Measurements from ENCODE around the gene PRIM2.
"Not testable (repeated sequence)": the region's sequence is repeated elsewhere in the genome, so short reads cannot be mapped to it uniquely, and the experiment has no call there.

Gene PRIM2

GRCh38 chr6:57516776-57517175 is 199.3 kb downstream of the PRIM2 start:
- H3K9me3 ChIP-seq (ENCODE audit: control insufficient read depth, low read length); H3K36me3 ChIP-seq (ENCODE audit: control insufficient read depth, insufficient read depth, low read length, severe bottlenecking); H3K9ac ChIP-seq (ENCODE audit: low read length); DNase-seq (ENCODE audit: low read depth); H3K27me3 ChIP-seq (replicated peaks; ENCODE audit: control insufficient read depth, insufficient read depth, low read length); H3K4me1 ChIP-seq (ENCODE audit: control insufficient read depth, insufficient read depth, low read length); H3K4me3 ChIP-seq (ENCODE audit: low read length): not testable (repeated sequence)

GRCh38 chr6:57519198-57519597 is 201.8 kb downstream of the PRIM2 start:
- DNase-seq (ENCODE audit: low read depth); H3K9ac ChIP-seq (ENCODE audit: low read length); H3K4me1 ChIP-seq (ENCODE audit: control insufficient read depth, insufficient read depth, low read length); H3K4me3 ChIP-seq (ENCODE audit: low read length); H3K27me3 ChIP-seq (replicated peaks; ENCODE audit: control insufficient read depth, insufficient read depth, low read length); H3K36me3 ChIP-seq (ENCODE audit: control insufficient read depth, insufficient read depth, low read length, severe bottlenecking); H3K9me3 ChIP-seq (ENCODE audit: control insufficient read depth, low read length): not testable (repeated sequence)

- H3K9me3 ChIP-seq (ENCODE audit: control insufficient read depth, low read length); DNase-seq (ENCODE audit: low read depth); H3K27me3 ChIP-seq (replicated peaks; ENCODE audit: control insufficient read depth, insufficient read depth, low read length); H3K9ac ChIP-seq (ENCODE audit: low read length); H3K4me1 ChIP-seq (ENCODE audit: control insufficient read depth, insufficient read depth, low read length); H3K36me3 ChIP-seq (ENCODE audit: control insufficient read depth, insufficient read depth, low read length, severe bottlenecking); H3K4me3 ChIP-seq (ENCODE audit: low read length): not testable (repeated sequence)
Measured at GRCh38 chr6:57521085-57521484, 203.7 kb downstream of the PRIM2 start.

- H3K36me3 ChIP-seq (ENCODE audit: control insufficient read depth, insufficient read depth, low read length, severe bottlenecking); H3K9me3 ChIP-seq (ENCODE audit: control insufficient read depth, low read length); H3K4me3 ChIP-seq (ENCODE audit: low read length); H3K4me1 ChIP-seq (ENCODE audit: control insufficient read depth, insufficient read depth, low read length); DNase-seq (ENCODE audit: low read depth); H3K27me3 ChIP-seq (replicated peaks; ENCODE audit: control insufficient read depth, insufficient read depth, low read length); H3K9ac ChIP-seq (ENCODE audit: low read length): not testable (repeated sequence)
Measured at GRCh38 chr6:57523221-57523620, 205.8 kb downstream of the PRIM2 start.

GRCh38 chr6:57529755-57530154 is 212.3 kb downstream of the PRIM2 start:
- not testable (repeated sequence) for H3K9me3 ChIP-seq (ENCODE audit: control insufficient read depth, low read length); H3K9ac ChIP-seq (ENCODE audit: low read length); DNase-seq (ENCODE audit: low read depth); H3K36me3 ChIP-seq (ENCODE audit: control insufficient read depth, insufficient read depth, low read length, severe bottlenecking); H3K27me3 ChIP-seq (replicated peaks; ENCODE audit: control insufficient read depth, insufficient read depth, low read length); H3K4me1 ChIP-seq (ENCODE audit: control insufficient read depth, insufficient read depth, low read length); H3K4me3 ChIP-seq (ENCODE audit: low read length)

GRCh38 chr6:57532660-57533059 is 215.2 kb downstream of the PRIM2 start:
- not testable (repeated sequence) for H3K4me1 ChIP-seq (ENCODE audit: control insufficient read depth, insufficient read depth, low read length); H3K4me3 ChIP-seq (ENCODE audit: low read length); H3K9me3 ChIP-seq (ENCODE audit: control insufficient read depth, low read length); H3K9ac ChIP-seq (ENCODE audit: low read length); DNase-seq (ENCODE audit: low read depth); H3K36me3 ChIP-seq (ENCODE audit: control insufficient read depth, insufficient read depth, low read length, severe bottlenecking); H3K27me3 ChIP-seq (replicated peaks; ENCODE audit: control insufficient read depth, insufficient read depth, low read length)

- not testable (repeated sequence) for H3K4me1 ChIP-seq (ENCODE audit: control insufficient read depth, insufficient read depth, low read length); H3K27me3 ChIP-seq (replicated peaks; ENCODE audit: control insufficient read depth, insufficient read depth, low read length); H3K36me3 ChIP-seq (ENCODE audit: control insufficient read depth, insufficient read depth, low read length, severe bottlenecking); DNase-seq (ENCODE audit: low read depth); H3K4me3 ChIP-seq (ENCODE audit: low read length); H3K9ac ChIP-seq (ENCODE audit: low read length); H3K9me3 ChIP-seq (ENCODE audit: control insufficient read depth, low read length)
Measured at GRCh38 chr6:57535121-57535520, 217.7 kb downstream of the PRIM2 start.

- not testable (repeated sequence) for H3K4me3 ChIP-seq (ENCODE audit: low read length); H3K27me3 ChIP-seq (replicated peaks; ENCODE audit: control insufficient read depth, insufficient read depth, low read length); H3K9ac ChIP-seq (ENCODE audit: low read length); H3K36me3 ChIP-seq (ENCODE audit: control insufficient read depth, insufficient read depth, low read length, severe bottlenecking); H3K4me1 ChIP-seq (ENCODE audit: control insufficient read depth, insufficient read depth, low read length); H3K9me3 ChIP-seq (ENCODE audit: control insufficient read depth, low read length)
- peak; percentile 75 for DNase-seq (ENCODE audit: low read depth)
Measured at GRCh38 chr6:57535994-57536393, 218.6 kb downstream of the PRIM2 start.

- not testable (repeated sequence) for H3K27me3 ChIP-seq (replicated peaks; ENCODE audit: control insufficient read depth, insufficient read depth, low read length); H3K4me1 ChIP-seq (ENCODE audit: control insufficient read depth, insufficient read depth, low read length); H3K36me3 ChIP-seq (ENCODE audit: control insufficient read depth, insufficient read depth, low read length, severe bottlenecking); H3K9ac ChIP-seq (ENCODE audit: low read length); H3K9me3 ChIP-seq (ENCODE audit: control insufficient read depth, low read length); DNase-seq (ENCODE audit: low read depth); H3K4me3 ChIP-seq (ENCODE audit: low read length)
Measured at GRCh38 chr6:57537916-57538315, 220.5 kb downstream of the PRIM2 start.

- not testable (repeated sequence) for DNase-seq (ENCODE audit: low read depth); H3K4me3 ChIP-seq (ENCODE audit: low read length); H3K27me3 ChIP-seq (replicated peaks; ENCODE audit: control insufficient read depth, insufficient read depth, low read length); H3K4me1 ChIP-seq (ENCODE audit: control insufficient read depth, insufficient read depth, low read length); H3K9me3 ChIP-seq (ENCODE audit: control insufficient read depth, low read length); H3K36me3 ChIP-seq (ENCODE audit: control insufficient read depth, insufficient read depth, low read length, severe bottlenecking); H3K9ac ChIP-seq (ENCODE audit: low read length)
Measured at GRCh38 chr6:57551961-57552360, 234.5 kb downstream of the PRIM2 start.

GRCh38 chr6:57557855-57558254 is 240.4 kb downstream of the PRIM2 start:
- not testable (repeated sequence) for H3K27me3 ChIP-seq (replicated peaks; ENCODE audit: control insufficient read depth, insufficient read depth, low read length); H3K36me3 ChIP-seq (ENCODE audit: control insufficient read depth, insufficient read depth, low read length, severe bottlenecking); H3K9ac ChIP-seq (ENCODE audit: low read length); H3K9me3 ChIP-seq (ENCODE audit: control insufficient read depth, low read length); H3K4me1 ChIP-seq (ENCODE audit: control insufficient read depth, insufficient read depth, low read length); DNase-seq (ENCODE audit: low read depth); H3K4me3 ChIP-seq (ENCODE audit: low read length)

GRCh38 chr6:57559170-57559569 is 241.7 kb downstream of the PRIM2 start:
- not testable (repeated sequence) for H3K9me3 ChIP-seq (ENCODE audit: control insufficient read depth, low read length); H3K4me3 ChIP-seq (ENCODE audit: low read length); H3K27me3 ChIP-seq (replicated peaks; ENCODE audit: control insufficient read depth, insufficient read depth, low read length); H3K9ac ChIP-seq (ENCODE audit: low read length); H3K36me3 ChIP-seq (ENCODE audit: control insufficient read depth, insufficient read depth, low read length, severe bottlenecking); H3K4me1 ChIP-seq (ENCODE audit: control insufficient read depth, insufficient read depth, low read length); DNase-seq (ENCODE audit: low read depth)

Data from adipocyte (in vitro differentiated cells).